ENCODE data around the gene DPH7. TPM values are rescaled to one million over a fixed set of nuclear protein-coding genes. Genes with fewer than 3 reads are reported as not detected.

Gene DPH7
- total RNA-seq, 1 donor from 2014 or later = 32.2 TPM

DNA sequence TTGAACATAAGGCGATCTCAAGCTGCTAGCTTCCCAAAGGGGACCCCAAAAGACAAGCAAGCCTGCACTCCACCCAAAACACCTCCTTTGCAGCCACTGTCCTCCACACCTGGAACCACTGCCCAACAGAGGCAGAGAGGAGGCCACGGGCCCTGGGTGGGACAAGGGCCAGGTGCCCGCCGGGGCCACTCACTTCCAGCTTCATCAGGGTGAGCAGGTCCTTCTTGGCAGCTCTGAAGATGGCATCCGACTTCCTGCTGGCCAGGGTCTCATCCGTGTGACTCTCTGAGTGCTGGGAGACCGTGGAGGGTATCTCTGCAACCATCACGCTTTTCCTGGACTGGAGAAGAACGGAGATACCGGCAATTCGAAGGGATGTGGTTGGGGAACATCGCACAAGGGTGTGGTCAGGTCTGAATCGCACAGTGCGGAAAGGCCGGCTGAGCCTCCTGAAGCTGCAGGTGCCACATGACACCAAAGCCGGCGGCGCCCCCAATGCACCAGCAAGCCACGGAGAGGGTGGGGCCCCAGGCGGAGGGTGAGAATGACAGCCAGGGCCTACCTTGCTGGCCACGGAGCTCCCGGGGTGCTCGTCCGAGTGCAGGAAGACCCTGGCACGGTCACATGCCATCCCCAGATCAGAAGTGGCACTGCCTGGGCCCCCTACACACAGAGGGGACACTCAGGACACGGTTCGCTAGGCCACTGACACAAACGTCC is 73.1 kb downstream of the DPH7 start:
- H3K36me3 Mint-ChIP-seq (ENCODE audit: low read depth, unreplicated experiment) = peaks cover 24% of the 10 kb centered on the region
- H3K27ac Mint-ChIP-seq (ENCODE audit: unreplicated experiment) = no peak overlapping the region
- H3K27me3 Mint-ChIP-seq (ENCODE audit: unreplicated experiment) = peaks cover 32% of the 10 kb centered on the region

More for the DNA sequence above, 73.1 kb downstream of the DPH7 start:
- no peak overlapping the region for H3K4me3 Mint-ChIP-seq (ENCODE audit: unreplicated experiment)
- TF ChIP-seq, protein P1, sequence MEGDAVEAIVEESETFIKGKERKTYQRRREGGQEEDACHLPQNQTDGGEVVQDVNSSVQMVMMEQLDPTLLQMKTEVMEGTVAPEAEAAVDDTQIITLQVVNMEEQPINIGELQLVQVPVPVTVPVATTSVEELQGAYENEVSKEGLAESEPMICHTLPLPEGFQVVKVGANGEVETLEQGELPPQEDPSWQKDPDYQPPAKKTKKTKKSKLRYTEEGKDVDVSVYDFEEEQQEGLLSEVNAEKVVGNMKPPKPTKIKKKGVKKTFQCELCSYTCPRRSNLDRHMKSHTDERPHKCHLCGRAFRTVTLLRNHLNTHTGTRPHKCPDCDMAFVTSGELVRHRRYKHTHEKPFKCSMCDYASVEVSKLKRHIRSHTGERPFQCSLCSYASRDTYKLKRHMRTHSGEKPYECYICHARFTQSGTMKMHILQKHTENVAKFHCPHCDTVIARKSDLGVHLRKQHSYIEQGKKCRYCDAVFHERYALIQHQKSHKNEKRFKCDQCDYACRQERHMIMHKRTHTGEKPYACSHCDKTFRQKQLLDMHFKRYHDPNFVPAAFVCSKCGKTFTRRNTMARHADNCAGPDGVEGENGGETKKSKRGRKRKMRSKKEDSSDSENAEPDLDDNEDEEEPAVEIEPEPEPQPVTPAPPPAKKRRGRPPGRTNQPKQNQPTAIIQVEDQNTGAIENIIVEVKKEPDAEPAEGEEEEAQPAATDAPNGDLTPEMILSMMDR (IDR thresholded peaks at IDR 0.05; ENCODE audit: unreplicated experiment) = no peak
- peaks cover 9% of the 10 kb centered on the region for H3K9me3 Mint-ChIP-seq (ENCODE audit: unreplicated experiment)
- DNase-seq (ENCODE audit: low spot score) = no peak
- peaks cover 7% of the 10 kb centered on the region for H3K4me1 Mint-ChIP-seq (ENCODE audit: unreplicated experiment)

Other genes with a start within 250 kb of the DPH7 start
- 19.9 TPM for gene EXD3, start 155.8 kb downstream of the DPH7 start, total RNA-seq (ENCODE audit: unreplicated experiment)
- gene NOXA1, start 155.5 kb downstream of the DPH7 start, total RNA-seq (ENCODE audit: unreplicated experiment) = 0.36 TPM
- 0.21 TPM for gene ENTPD8, start 137.6 kb downstream of the DPH7 start, total RNA-seq (ENCODE audit: unreplicated experiment)
- 43.0 TPM for gene NSMF, start 119.6 kb downstream of the DPH7 start, total RNA-seq (ENCODE audit: unreplicated experiment)
- gene PNPLA7, start 28.5 kb downstream of the DPH7 start, total RNA-seq (ENCODE audit: unreplicated experiment) = 3.9 TPM
- 41.4 TPM for gene MRPL41, start 27.0 kb downstream of the DPH7 start, total RNA-seq (ENCODE audit: unreplicated experiment)
- gene ZMYND19, start 11.6 kb upstream of the DPH7 start, total RNA-seq (ENCODE audit: unreplicated experiment) = 25.6 TPM
- 20.3 TPM for gene ARRDC1, start 26.8 kb upstream of the DPH7 start, total RNA-seq (ENCODE audit: unreplicated experiment)
- gene EHMT1, start 40.1 kb upstream of the DPH7 start, total RNA-seq (ENCODE audit: unreplicated experiment) = 120 TPM